K562 (cell line): ENCODE data around the gene ATRNL1. TPM values are rescaled to one million over a fixed set of nuclear protein-coding genes. Genes with fewer than 3 reads are reported as not detected.

Experiments
- ESRRB ChIP-seq: fragments of 250-450 bp; sonication (Bioruptor Pico); IDR thresholded peaks from 2 replicates; pipeline ENCODE4 v1.5.0; 2020; ENCODE audit warnings: mild to moderate bottlenecking, moderate library complexity, borderline replicate concordance
- NR2C2 ChIP-seq, 2 experiments: fragments of 200-800 bp in 1 of 2; sonication (Bioruptor generic) in 1 of 2; sonication (generic) in 1 of 2; formaldehyde crosslinking in 1 of 2; IDR thresholded peaks; 2 replicates each; pipeline versions ENCODE4 v1.6.1 to v1.8.0; 2016 to 2022; ENCODE audit warnings: mild to moderate bottlenecking in 1 of 2, missing compliant biosample characterization in 1 of 2, missing genetic modification characterization in 1 of 2, missing genetic modification reagents in 1 of 2
- polyA plus RNA-seq, 8 experiments: library from polyadenylated mRNA; depleted of rRNA in 4 of 8; stranded (reverse) in 5 of 8; unstranded in 3 of 8; fragments of >200 nt; fragmentation: Nextera tagmentation in 2 of 8; fragmentation: Illumina TruSeq in 1 of 8; extraction: Ambion mirVana in 2 of 8; extraction: Trizol in 1 of 8; gene quantifications; 2 replicates each; pipeline versions ENCODE4 v1.2.1 to v1.2.3, GENCODE V29; 2011 to 2014; ENCODE audit warnings: inconsistent platforms in 1 of 8, missing spikeins in 1 of 8
- total RNA-seq, 7 experiments: library from RNA; depleted of rRNA in 6 of 7; stranded (reverse); fragments of >200 nt in 6 of 7; fragmentation: Illumina TruSeq in 2 of 7; extraction: Trizol in 2 of 7; gene quantifications; 2 replicates each; pipeline versions ENCODE4 v1.2.1 to v1.2.3, GENCODE V29; 2011 to 2021; ENCODE audit warnings: low replicate concordance in 1 of 7
- TF ChIP-seq, protein P1 (sequence below): fragments of 450-650 bp; formaldehyde crosslinking; conservative IDR thresholded peaks from 2 replicates; pipeline ENCODE4 v1.4.0; 2022; ENCODE audit warnings: mild to moderate bottlenecking, missing genetic modification characterization
- TF ChIP-seq, protein P2 (sequence below), 2 experiments: fragments of 450-650 bp; IDR thresholded peaks; 2 replicates each; pipeline ENCODE4 v1.6.1; 2016; ENCODE audit warnings: mild to moderate bottlenecking in 2 of 2, borderline replicate concordance in 1 of 2, low read depth in 1 of 2, moderate library complexity in 1 of 2

Gene ATRNL1
- total and polyA plus RNA-seq, 9 of the 15 experiments (the other 6 are each of a cell fraction or from before 2014, with no cell fraction given): 0.18 TPM; not detected in 8

DNA sequence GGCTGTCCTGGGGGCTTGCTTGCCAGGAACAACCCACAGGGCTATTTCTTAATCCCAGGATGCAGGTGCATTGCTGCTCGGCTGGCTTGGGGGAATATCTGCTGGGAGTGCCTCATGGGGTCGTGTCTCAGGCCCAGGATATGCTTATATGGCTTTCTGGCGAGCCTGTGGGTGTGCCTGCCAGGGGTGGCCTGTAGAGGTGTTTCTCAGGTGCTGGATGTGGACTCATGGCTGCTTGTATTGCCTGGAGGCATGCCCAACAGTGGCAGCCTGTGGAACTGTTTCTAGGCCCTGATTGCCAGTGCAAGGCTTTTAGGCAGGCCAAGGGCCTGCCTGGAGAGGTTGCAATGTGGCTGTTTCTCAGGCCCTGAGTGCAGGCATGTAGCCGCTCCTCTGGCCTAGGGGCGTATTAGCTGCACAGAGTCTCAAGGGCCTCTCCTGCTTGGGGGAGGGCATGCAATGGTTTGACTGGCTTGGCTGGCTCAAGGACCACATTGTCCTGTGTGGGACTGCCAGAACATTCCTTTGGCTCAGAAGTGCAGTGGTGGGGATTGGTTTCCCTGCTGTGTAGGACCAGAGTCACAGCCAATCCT is 202.1 kb downstream of the ATRNL1 start (continued):
- TF ChIP-seq, protein P1, sequence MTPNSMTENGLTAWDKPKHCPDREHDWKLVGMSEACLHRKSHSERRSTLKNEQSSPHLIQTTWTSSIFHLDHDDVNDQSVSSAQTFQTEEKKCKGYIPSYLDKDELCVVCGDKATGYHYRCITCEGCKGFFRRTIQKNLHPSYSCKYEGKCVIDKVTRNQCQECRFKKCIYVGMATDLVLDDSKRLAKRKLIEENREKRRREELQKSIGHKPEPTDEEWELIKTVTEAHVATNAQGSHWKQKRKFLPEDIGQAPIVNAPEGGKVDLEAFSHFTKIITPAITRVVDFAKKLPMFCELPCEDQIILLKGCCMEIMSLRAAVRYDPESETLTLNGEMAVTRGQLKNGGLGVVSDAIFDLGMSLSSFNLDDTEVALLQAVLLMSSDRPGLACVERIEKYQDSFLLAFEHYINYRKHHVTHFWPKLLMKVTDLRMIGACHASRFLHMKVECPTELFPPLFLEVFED (CRISPR knock-in tag): no peak
- no peak for TF ChIP-seq ESRRB (CRISPR knock-in tag)
- TF ChIP-seq NR2C2 (CRISPR knock-in tag; IDR thresholded peaks at IDR 0.05): no peak
- TF ChIP-seq NR2C2 (tag; IDR thresholded peaks at IDR 0.05): no peak
- TF ChIP-seq, protein P2, sequence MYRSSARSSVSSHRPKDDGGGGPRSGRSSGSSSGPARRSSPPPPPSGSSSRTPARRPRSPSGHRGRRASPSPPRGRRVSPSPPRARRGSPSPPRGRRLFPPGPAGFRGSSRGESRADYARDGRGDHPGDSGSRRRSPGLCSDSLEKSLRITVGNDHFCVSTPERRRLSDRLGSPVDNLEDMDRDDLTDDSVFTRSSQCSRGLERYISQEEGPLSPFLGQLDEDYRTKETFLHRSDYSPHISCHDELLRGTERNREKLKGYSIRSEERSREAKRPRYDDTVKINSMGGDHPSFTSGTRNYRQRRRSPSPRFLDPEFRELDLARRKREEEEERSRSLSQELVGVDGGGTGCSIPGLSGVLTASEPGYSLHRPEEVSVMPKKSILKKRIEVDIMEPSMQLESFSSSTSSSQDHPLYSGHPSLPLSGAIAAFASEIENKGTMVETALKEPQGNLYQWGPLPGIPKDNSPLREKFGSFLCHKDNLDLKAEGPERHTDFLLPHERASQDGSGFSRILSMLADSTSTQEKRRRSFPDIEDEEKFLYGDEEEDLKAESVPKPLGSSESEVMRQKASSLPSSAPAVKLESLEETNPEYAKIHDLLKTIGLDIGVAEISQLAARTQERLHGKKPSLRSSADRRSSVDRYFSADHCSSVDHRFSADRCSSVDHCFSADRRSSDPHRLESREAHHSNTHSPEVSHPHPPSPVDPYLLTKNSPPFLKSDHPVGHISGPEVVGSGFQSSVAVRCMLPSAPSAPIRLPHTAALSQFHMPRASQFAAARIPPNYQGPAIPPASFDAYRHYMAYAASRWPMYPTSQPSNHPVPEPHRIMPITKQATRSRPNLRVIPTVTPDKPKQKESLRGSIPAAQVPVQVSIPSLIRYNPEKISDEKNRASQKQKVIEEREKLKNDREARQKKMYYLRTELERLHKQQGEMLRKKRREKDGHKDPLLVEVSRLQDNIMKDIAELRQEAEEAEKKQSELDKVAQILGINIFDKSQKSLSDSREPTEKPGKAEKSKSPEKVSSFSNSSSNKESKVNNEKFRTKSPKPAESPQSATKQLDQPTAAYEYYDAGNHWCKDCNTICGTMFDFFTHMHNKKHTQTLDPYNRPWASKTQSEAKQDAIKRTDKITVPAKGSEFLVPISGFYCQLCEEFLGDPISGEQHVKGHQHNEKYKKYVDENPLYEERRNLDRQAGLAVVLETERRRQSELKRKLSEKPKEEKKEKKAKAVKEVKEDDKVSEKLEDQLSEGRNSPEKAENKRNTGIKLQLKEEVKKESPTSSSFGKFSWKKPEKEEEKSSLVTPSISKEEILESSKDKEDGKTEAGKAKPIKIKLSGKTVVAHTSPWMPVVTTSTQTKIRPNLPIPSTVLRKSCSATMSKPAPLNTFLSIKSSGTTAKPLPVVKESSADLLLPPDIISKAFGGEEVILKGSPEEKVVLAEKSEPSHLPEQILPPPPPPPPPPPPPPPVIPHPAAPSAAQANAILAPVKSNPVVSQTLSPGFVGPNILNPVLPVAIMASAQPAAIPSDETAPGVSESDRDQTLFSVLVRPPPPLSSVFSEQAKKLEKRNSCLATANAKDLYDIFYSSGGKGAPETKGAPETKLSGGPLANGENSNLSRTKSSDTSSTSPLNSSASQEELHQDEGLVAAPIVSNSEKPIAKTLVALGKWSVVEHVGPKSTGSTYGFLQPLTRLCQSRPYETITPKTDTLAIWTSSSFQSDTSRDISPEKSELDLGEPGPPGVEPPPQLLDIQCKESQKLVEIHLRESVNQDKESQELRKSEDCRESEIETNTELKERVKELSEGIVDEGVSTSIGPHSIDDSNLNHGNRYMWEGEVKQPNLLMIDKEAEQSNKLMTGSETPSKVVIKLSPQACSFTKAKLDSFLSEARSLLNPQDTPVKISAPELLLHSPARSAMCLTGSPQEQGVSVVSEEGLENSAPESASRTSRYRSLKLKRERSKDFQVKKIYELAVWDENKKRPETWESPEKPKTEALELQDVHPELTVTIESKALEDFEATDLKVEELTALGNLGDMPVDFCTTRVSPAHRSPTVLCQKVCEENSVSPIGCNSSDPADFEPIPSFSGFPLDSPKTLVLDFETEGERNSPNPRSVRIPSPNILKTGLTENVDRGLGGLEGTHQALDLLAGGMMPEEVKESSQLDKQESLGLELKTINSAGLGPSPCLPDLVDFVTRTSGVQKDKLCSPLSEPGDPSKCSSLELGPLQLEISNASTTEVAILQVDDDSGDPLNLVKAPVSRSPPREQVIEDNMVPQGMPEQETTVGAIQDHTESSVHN (IDR thresholded peaks at IDR 0.05; ENCODE audit: borderline replicate concordance in 1 of 2, low read depth in 1 of 2): no peak
